NOMO-1 treated with dmso at 0.1 percent for 144 hours (cell line): ENCODE measurements around the gene ABHD13.
"Not testable (repeated sequence)": the region's sequence is repeated elsewhere in the genome, so short reads cannot be mapped to it uniquely, and the experiment has no call there.

ENCODE experiments used
- DNase-seq: peaks from one replicate; lab custom pipeline; 2025; ENCODE audit not compliant: unreplicated experiment; lab: John Stamatoyannopoulos, UW

Gene ABHD13

GRCh38 chr13:108218044-108218974 lies at the start of gene ABHD13:
TSS of gene ABHD13 (plus strand) at chr13:108218392. CDS start at chr13:108229219, 10,827 bp downstream.
- peak; percentile 85 for DNase-seq

- no peak for DNase-seq
Observed at GRCh38 chr13:108168929-108169328, 49.3 kb upstream of the ABHD13 start.

DNA sequence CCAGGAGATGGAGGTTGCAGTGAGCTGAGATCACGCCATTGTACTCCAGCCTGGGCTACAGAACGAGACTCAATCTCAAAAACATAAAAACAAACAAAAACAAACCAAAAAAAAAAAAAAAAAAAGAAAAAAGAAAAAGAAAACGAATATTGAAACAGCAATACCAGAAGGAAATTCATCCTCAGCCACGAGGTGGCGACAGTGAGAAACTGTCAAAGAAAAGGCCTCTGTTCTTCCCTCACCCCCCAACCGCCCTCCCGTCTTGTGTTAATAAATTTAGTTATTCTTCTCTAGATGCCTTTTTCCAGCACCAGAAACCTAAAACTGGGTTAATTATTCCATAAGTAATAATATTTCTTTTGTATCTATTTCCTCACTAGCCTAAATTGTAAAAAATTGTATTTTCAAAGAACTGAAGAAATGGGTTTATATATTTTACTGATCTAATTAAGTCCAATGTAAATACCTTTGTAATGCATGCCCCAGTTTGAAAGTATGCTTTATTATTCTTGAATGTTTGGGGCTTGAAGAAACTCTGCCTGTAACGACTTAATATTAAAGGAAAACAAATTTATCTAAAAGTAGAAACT lies 41.4 kb upstream of the ABHD13 start:
- no peak for DNase-seq

DNA sequence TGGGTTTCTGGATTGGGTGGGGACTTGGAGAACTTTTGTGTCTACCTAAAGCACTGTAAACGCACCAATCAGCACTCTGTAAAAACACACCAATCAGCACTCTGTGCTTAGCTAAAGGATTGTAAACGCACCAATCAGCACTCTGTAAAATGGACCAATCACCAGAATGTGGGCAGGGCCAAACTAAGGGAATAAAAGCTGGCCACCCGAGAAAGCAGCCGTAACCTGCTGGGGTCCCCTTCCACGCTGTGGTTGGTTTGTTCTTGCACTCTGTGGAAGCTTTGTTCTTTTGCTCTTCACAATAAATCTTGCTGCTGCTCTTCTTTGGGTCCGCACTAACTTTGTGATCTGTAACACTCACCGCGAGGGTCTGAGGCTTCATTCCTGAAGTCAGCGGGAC lies 40.1 kb upstream of the ABHD13 start:
- DNase-seq, result no peak

DNA sequence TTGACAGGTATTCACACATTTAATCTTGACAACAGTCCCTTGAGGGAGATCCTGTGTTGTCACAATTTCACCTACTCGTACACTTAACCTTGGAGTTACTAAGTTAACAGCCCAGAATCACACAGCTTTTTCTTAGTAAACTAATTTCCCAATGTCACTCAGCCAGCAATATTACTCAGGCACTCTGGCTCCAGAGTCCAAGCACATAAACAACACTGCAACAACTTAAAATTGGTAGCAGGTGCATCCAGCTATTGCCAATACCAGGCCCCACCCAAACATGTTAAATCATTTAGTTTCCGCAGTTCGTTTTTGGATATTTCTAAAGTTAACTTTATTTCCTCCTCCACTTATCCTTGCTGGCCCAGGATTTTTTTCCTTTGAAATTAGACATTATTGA lies 35.5 kb upstream of the ABHD13 start:
- no peak for DNase-seq

DNA sequence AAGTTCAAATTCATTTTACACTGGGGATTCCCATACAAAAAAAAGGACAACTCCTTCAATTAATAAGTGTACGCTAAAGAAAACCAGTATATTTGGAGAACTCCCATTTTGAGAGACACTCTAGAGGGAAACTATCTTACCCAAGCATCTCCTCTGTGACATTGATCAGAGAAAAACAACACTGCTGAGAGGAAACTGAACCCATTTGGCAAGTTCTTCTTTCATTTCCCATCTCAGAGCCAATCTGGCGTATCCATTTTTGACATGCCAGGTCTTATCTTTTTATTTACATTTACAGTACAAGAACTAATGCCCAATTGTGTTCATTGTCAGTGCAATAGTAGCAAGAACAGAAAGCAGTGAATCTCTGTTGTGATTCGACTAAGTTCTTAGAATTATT lies 33.0 kb upstream of the ABHD13 start:
- DNase-seq, result no peak

DNA sequence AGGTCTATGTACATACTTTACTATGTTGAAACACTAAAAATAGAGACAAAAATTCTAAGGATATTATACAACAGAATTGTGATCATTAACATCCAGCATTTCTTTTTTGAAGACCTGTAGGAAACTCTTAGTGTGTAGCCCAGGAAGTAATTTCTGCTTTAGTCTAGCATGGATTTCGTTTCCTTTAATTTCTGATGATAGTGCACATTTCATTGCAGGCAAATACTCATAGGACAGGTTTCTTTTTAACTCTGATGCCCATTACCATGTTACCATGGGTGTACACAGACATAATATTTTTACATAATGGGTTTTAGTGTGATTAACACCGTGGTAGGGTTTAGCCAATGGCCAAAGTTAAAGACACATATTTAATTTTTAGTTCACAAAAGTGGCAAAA lies 29.9 kb upstream of the ABHD13 start:
- no peak for DNase-seq

GRCh38 chr13:108190897-108191296 lies 27.3 kb upstream of the ABHD13 start:
- no peak for DNase-seq

GRCh38 chr13:108193806-108194205 lies 24.4 kb upstream of the ABHD13 start:
- DNase-seq, result no peak

- DNase-seq, result no peak
Observed at GRCh38 chr13:108194435-108194936, 23.7 kb upstream of the ABHD13 start.

DNA sequence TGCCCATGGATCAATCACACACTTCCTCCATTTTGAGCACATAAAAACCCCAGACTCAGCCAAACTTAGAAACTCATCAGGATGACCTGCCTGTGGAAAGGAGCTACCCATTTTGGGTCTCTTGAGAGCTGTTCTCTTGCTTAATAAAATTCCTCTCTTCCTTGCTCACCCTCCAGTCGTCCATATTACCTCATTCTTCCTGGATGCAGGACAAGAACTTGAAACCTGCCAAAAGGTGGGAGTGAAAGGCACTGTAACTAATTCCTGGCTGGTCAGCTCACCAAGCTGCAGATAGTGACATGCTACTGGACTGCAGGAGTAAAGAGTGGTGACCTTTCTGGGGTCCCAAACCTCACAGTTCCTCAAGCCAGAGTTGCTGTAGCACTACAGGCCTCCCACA lies 23.0 kb upstream of the ABHD13 start:
- DNase-seq, result no peak

DNA sequence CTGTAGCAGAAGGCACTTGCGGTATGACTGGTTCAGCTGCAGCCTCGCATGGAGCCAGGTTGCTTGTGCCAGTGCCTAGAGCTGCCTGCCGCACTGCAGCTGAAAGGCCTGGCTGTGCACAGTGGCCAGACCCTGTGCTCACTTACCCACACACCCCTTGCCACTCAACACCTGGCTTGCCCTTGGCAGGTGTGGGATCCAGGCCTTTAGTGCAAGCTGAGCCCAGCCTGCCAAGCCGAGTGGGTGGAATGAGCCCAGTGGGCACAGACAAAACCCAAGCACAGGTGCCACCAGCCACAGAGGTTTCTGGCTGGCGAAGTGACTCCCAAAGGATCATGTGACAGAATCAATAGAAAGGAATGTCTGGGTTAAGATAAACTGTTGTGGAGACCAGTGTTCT lies 22.3 kb upstream of the ABHD13 start:
- DNase-seq, result no peak

GRCh38 chr13:108200781-108201398 lies 17.3 kb upstream of the ABHD13 start:
- DNase-seq, result no peak

DNA sequence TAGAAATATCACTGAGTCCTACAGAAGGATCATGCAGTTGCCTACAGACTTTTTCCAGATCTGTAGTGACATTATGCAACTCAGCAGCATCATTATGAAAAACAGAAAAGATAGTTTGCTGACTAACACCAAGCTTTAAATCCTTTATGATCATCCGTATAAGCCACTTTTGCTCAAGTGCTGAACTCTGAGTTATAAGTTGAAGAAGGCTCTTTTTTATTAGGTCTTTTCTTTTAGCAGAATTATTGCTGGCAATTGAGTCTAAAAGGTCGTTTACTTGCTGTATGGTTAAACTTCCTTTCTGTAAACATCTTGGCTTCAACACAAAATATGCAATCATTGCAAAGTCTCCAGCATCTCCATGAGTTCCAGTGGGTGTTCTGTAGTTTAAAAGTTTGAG lies 7.6 kb upstream of the ABHD13 start:
- no peak for DNase-seq

- no peak for DNase-seq
Observed at GRCh38 chr13:108212886-108213285, 5.3 kb upstream of the ABHD13 start.

DNA sequence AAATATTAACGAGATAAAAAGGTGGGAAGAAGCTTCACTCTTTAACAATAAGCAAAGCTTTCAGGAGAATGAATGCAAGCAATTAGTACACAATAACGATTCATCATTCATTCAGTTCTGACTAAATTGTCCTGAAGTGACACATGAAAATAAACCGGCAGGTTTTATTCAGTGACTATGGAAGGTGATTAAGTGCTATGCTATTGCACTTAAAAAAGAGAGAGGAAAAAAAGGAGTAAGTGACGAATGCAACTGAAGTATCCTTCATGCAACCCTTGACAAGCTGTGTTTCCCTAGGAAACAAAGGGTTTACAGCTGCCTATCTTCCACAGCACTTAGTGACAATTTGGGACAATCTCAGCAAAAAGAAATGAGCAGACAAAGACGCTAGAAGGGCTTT lies 4.2 kb upstream of the ABHD13 start:
- DNase-seq, result no peak

DNA sequence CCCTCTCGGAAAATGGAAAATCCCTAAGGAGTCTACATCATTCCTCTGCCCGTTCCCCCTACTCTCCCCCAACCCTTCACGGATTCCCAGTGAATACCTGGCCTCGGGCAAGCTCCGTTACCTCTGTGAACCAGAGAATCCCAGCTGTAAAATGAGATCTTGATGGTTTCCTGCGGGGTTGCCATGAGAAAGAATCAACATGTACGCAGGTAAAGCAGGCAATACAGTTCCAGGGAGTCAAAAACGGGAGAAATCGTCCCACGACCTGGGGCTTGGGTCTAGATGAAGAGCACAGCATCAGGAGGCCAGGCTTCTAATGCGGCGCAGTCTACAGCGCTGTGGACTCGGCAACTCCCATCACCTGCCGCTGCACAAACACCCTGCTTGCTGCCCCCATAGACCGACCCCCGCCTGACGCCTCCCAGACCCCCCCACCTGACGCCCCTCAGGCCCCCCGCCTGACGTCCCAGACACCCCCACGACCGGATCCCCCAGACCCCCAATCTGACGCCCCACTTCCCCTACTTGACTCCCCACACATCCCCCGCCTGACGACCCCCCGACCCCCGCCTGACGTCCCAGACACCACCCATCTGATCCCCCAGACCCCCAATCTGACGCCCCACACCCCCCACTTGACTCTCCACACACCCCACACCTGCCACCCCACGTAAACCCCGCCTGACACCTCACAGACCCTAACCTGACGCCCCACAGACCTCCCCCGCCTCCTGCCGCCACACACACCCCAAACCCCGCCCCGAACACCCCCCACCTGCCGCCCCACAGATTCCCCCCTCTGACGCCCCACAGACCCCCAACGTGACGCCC lies 3.5 kb upstream of the ABHD13 start:
- DNase-seq, result no peak

- DNase-seq, result peak; percentile 78
Observed at GRCh38 chr13:108215436-108215835, 2.8 kb upstream of the ABHD13 start, which contains the start of gene LIG4. TSS of gene LIG4 (minus strand) at chr13:108215536. CDS start at chr13:108211268, 4,268 bp downstream.

DNA sequence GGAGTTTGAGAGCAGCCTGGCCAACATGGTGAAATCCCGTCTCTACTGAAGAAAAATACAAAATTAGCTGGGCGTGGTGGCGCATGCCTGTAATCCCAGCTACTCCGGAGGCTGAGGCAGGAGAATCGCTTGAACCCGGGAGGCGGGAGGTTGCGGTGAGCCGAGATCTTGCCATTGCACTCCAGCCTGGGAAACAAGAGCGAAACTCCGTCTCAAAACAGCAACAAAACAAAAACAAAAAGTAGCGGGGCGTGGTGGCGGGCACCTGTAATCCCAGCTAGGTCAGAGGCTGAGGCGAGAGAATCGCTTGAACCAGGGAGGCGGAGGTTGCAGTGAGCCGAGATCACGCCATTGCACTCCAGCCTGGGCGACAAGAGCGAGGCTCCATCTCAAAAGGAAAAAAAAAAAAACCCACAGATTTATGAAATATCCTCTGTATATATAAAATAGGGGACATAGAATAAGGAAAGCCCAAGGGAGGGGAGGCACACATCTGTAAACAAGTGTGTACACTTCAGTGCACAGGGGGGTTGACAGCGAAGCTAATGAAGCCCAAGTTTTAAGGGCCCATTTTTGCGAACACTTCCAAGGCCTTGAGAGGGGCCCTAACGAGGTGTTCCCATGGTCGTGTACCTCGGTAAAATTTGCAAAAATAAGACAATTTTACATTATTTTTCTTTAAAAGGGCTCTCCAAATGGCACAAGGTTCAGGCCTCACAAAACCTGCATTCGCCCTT lies 717 bp upstream of the ABHD13 start:
- not testable (repeated sequence) for DNase-seq

- DNase-seq, result no peak
Observed at GRCh38 chr13:108220041-108220440, 1.8 kb downstream of the ABHD13 start.
